NCI-H2227 treated with DMSO at 0.1 percent for 48 hours (cell line): ENCODE data around the gene TM7SF3.

Experiments used
- DNase-seq: peaks from one replicate; lab custom pipeline; 2025; lab: John Stamatoyannopoulos, UW

TM7SF3 gene

GRCh38 chr12:26928661-26929060, 85.5 kb downstream of the TM7SF3 start:
- DNase-seq, result no peak
